Heart left ventricle (tissue), 16 donors: ENCODE results near the gene NAA25. TPM values are rescaled to one million over a fixed set of nuclear protein-coding genes. Genes with fewer than 3 reads are reported as not detected.
A peak's percentile ranks its signal among the peaks of the same experiment; 100 is the strongest.

Source experiments
- ATAC-seq, 4 donors: fragments of 200-7000 bp; cut with Tn5 transposase; one replicate each; pipeline ENCODE4 v1.9.1; 2020 to 2022; ENCODE audit warnings: moderate library complexity in 4 of 4, mild to moderate bottlenecking in 3 of 4, moderate number of reproducible peaks in 1 of 4
- DNase-seq, 5 donors: peaks; one replicate each; pipeline ENCODE4 v3.0.0-alpha.2; 2020
- H3K27ac ChIP-seq, 12 donors: fragments of 200-600 bp; sonication (generic) in 4 of 12; one replicate each; pipeline versions ENCODE4 v1.5.0 to v1.8.0; 2016 to 2022; ENCODE audit warnings: mild to moderate bottlenecking in 2 of 12
- H3K27me3 ChIP-seq, 9 donors: fragments of 200-600 bp; sonication (generic) in 2 of 9; one replicate each; pipeline versions ENCODE4 v1.5.1 to v1.8.0; 2016 to 2022; ENCODE audit warnings: mild to moderate bottlenecking in 3 of 9
- H3K36me3 ChIP-seq, 9 donors: fragments of 200-600 bp; sonication (generic) in 2 of 9; one replicate each; pipeline versions ENCODE4 v1.5.0 to v1.8.0; 2018 to 2022; ENCODE audit warnings: mild to moderate bottlenecking in 2 of 9
- H3K4me1 ChIP-seq, 12 donors: fragments of 200-600 bp; sonication (generic) in 4 of 12; one replicate each; pipeline versions ENCODE4 v1.5.0 to v1.8.0; 2016 to 2022; ENCODE audit warnings: mild to moderate bottlenecking in 3 of 12
- H3K4me3 ChIP-seq, 12 donors: fragments of 200-600 bp; sonication (generic) in 4 of 12; one replicate each; pipeline versions ENCODE4 v1.5.0 to v1.8.0; 2017 to 2022; ENCODE audit warnings: mild to moderate bottlenecking in 9 of 12, moderate library complexity in 4 of 12
- H3K9me3 ChIP-seq, 12 donors: fragments of 200-600 bp; sonication (generic) in 4 of 12; one replicate each; pipeline versions ENCODE4 v1.5.0 to v1.8.0; 2016 to 2022; ENCODE audit warnings: mild to moderate bottlenecking in 1 of 12
- POLR2A ChIP-seq, 2 donors: fragments of 450-650 bp; IDR thresholded peaks; one replicate each; pipeline ENCODE4 v1.6.1; 2017; ENCODE audit warnings: antibody characterized with exemption in 2 of 2, mild to moderate bottlenecking in 2 of 2, moderate library complexity in 2 of 2
- WGBS, 4 donors: extraction: QIAGEN DNeasy Blood & Tissue Kit in 2 of 4; methylation state at CpG; one replicate each; pipeline versions ENCODE4 v1.1.5 to v1.1.7; 2013 to 2018; 5-methylcytosine and 5-hydroxymethylcytosine counted together
- intact Hi-C, 10 donors: fragments of 100-400 bp; cut with DNase I; formaldehyde crosslinking; loops; one replicate each; pipeline versions ENCODE4 v1.11.1 to v1.14.2; 2022
- polyA plus RNA-seq, 2 donors: library from polyadenylated mRNA; stranded (reverse); fragments of 200-250 nt; gene quantifications; one replicate each; pipeline ENCODE4 v1.2.3, GENCODE V29; 2013
- total RNA-seq, 9 donors: library from RNA; depleted of rRNA in 2 of 9; stranded (reverse); fragments of >200 nt in 2 of 9; fragmentation: NEBNext Ultra II Directional in 3 of 9; extraction: Animal tissue kit (Norgen Biotek cat#: 25700) in 3 of 9; gene quantifications; one replicate each; pipeline versions ENCODE4 v1.1.0 to v1.2.4, GENCODE V29; 2016 to 2023
- TF ChIP-seq, protein P1 (sequence below), 12 donors: fragments of 200-600 bp; sonication (generic) in 4 of 12; IDR thresholded peaks; one replicate each; pipeline versions ENCODE4 v1.5.0 to v1.8.0; 2018 to 2022; ENCODE audit warnings: antibody characterized with exemption in 12 of 12, mild to moderate bottlenecking in 5 of 12
- donor health status: ischemic (EF 13 %, LVEDD 7.1; RV severe dilation, severe dysfunction).
- donor health status: healthy with polysubstance abuse.
- donor health status: DM: no; HTN: yes; CAD: no.
- donor health status: DM: no; HTN: no; CAD: no.
- donor health status: ischemic (EF 25% LVEDD 6.9; RV normal size, moderate dysfunction).
- donor health status: ischemic (EF 25% LVEDD 5.7; RV mildly dilated, moderate dysfunction).
- donor health status: healthy.
- donor health status: DM: yes; HTN: yes; CAD: no.
- donor health status: ischemic (EF 35%, LVEDD 5.7; RV mildly dilated, moderate dysfunction).
- donor health status: nonischemic (EF 11% LVEDD 7.7; RV severe dilation, severe dysfunction).
- donor health status: DM: yes; HTN: yes; CAD: no.
- donor health status: PGD.
- donor health status: ischemic (EF 29% LVEDD 5.4; RV normal size, mild dysfunction).
- donor health status: nonischemic (EF 23%, LVEDD 6.1; RV moderate dilation, normal function).

NAA25 gene
- total and polyA plus RNA-seq, 11 donors, result 5.0 to 25.9 (median 14.4) TPM

DNA sequence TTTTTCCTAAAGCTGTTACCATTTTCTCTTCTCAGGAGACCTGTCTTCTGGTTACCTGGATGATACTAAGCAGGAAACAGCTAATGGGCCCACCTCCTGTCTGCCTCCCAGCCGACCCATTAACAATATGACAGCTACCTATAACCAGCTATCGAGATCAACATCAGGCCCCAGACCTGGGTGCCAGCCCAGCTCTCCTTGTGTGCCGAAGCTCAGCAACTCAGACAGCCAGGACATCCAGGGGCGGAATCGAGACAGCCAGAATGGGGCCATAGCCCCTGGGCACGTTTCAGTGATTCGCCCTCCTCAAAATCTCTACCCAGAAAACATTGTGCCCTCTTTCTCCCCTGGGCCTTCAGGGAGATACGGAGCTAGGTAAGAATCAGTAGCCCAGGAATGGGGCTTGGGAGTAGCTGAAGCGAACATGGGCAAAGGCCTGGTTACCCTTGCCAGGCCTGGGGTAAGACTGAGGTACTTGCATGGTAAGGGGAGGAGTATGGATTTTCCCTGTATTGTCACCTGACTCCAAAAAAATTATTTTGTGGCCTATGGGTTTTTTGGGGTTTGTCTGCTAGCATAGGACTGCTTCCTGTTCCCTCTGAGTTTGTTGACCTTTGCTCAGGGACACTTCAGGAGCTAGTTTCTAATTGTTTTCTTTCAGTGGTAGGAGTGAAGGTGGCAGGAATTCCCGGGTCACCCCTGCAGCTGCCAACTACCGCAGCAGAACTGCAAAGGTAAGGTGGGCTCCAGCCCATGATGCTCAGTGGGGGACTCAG, 43.4 kb upstream of the NAA25 start:
- Histone ChIP-seq H3K4me1 (peaks cover 0 to 7% (median 0%) of the 10 kb centered on the region in 12 donors), H3K36me3 (peaks cover 6 to 90% (median 76%) of the 10 kb centered on the region in 9 donors), H3K27me3 (no peaks in the 10 kb centered on the region), H3K9me3 (peaks cover 0 to 13% (median 0%) of the 10 kb centered on the region in 12 donors), H3K4me3 (no peak overlapping the region), H3K27ac (no peak overlapping the region)
- WGBS, 4 donors, result 94 to 97% (median 96%) methylated on average over 11 of the region's 11 CpGs
- peak in 1 of 5 donors; percentile 7 for DNase-seq
- intact Hi-C loops, result no loop called here
- ATAC-seq, result no peak
- no peak for TF ChIP-seq POLR2A (IDR thresholded peaks at IDR 0.05)
- TF ChIP-seq, protein P1, sequence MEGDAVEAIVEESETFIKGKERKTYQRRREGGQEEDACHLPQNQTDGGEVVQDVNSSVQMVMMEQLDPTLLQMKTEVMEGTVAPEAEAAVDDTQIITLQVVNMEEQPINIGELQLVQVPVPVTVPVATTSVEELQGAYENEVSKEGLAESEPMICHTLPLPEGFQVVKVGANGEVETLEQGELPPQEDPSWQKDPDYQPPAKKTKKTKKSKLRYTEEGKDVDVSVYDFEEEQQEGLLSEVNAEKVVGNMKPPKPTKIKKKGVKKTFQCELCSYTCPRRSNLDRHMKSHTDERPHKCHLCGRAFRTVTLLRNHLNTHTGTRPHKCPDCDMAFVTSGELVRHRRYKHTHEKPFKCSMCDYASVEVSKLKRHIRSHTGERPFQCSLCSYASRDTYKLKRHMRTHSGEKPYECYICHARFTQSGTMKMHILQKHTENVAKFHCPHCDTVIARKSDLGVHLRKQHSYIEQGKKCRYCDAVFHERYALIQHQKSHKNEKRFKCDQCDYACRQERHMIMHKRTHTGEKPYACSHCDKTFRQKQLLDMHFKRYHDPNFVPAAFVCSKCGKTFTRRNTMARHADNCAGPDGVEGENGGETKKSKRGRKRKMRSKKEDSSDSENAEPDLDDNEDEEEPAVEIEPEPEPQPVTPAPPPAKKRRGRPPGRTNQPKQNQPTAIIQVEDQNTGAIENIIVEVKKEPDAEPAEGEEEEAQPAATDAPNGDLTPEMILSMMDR (IDR thresholded peaks at IDR 0.05), result no peak

DNA sequence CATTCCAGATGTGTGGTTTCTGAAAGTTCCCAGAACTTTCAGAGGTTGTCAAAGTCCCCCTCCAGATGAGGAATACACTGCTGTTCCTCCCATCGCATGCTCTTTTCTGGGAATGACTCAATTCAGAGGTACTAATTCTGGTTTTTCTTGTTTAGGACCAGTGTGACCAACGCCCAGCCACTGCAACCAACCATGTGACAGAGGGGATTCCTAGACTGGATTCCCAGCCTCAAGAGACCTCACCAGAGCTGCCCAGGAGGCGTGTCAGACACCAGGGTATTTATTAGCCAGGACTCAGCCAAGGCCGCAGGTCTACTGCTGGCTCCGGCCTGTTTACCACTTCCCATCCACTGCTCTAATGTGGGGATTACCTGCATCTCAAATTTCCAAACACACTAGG, 41.0 kb upstream of the NAA25 start:
- Histone ChIP-seq H3K27me3 (no peaks in the 10 kb centered on the region), H3K27ac (no peak overlapping the region), H3K36me3 (peaks cover 6 to 100% (median 96%) of the 10 kb centered on the region in 9 donors), H3K4me3 (no peak overlapping the region), H3K9me3 (no peaks in the 10 kb centered on the region), H3K4me1 (peaks cover 0 to 9% (median 0%) of the 10 kb centered on the region in 12 donors)
- no peak for TF ChIP-seq POLR2A (IDR thresholded peaks at IDR 0.05)
- TF ChIP-seq, protein P1 (IDR thresholded peaks at IDR 0.05), result no peak
- WGBS, 4 donors, result 91 to 98% (median 95%) methylated on average over 5 of the region's 5 CpGs
- intact Hi-C loops, result no loop called here
- ATAC-seq (no peak), DNase-seq (no peak)

DNA sequence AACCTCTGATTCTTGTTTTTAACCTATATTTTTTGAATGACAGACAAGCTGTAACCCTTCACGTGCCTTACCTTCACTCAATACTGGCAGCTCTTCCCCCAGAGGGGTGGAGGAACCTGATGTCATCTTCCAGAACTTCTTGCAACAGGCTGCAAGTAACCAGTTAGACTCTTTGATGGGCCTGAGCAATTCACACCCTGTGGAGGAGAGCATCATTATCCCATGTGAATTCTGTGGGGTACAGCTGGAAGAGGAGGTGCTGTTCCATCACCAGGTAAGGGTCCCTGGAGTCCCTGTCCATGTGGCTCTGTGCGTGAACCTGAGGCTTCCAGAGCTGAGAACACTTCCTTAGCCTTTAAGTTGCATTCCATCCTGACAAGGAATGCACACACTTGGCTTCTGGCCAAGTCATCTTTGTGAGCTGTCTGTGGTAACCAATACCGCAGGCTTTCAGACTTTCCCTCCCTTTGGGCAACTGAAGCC, 39.5 kb upstream of the NAA25 start:
- H3K9me3 ChIP-seq, result no peaks in the 10 kb centered on the region
- DNase-seq, result no peak
- peaks cover 6 to 100% (median 97%) of the 10 kb centered on the region in 9 donors for H3K36me3 ChIP-seq
- 71 to 77% (median 73%) methylated on average over 3 of the region's 3 CpGs for WGBS, 4 donors
- intact Hi-C loops, result no loop called here
- no peak overlapping the region for H3K4me3 ChIP-seq
- H3K27me3 ChIP-seq, result no peaks in the 10 kb centered on the region
- no peak for ATAC-seq
- peaks cover 0 to 9% (median 0%) of the 10 kb centered on the region in 12 donors for H3K4me1 ChIP-seq
- H3K27ac ChIP-seq, result no peak overlapping the region
- TF ChIP-seq, protein P1 (IDR thresholded peaks at IDR 0.05), result no peak
- no peak for TF ChIP-seq POLR2A (IDR thresholded peaks at IDR 0.05)

DNA sequence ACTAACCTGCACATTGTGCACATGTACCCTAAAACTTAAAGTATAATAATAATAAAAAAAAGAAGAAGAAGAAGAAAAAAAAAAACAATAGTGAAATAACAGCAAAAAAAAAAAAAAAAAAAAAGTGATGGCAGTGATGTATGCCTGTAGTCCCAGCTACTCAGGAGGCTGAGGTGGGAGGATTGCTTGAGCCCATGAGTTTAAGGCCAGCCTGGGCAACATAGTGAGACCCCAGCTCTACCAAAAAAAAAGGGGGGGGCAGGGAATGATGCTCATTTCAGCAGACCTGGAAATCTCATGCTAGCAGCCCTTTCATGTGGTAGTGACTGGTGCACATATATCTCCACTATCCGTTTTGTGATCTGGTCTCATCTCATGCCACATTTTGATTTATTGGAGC, 37.5 kb upstream of the NAA25 start:
- ATAC-seq (no peak), DNase-seq (no peak)
- WGBS, 4 donors, result 92 to 96% (median 94%) methylated on average over 1 of the region's 1 CpG
- Histone ChIP-seq H3K27ac (no peak overlapping the region), H3K9me3 (no peaks in the 10 kb centered on the region), H3K36me3 (peaks cover 6 to 100% (median 97%) of the 10 kb centered on the region in 9 donors), H3K4me1 (peaks cover 0 to 9% (median 0%) of the 10 kb centered on the region in 12 donors), H3K27me3 (no peaks in the 10 kb centered on the region), H3K4me3 (no peak overlapping the region)
- TF ChIP-seq, protein P1 (IDR thresholded peaks at IDR 0.05), result no peak
- TF ChIP-seq POLR2A (IDR thresholded peaks at IDR 0.05), result no peak
- intact Hi-C loops, result no loop called here
